Measurements from ENCODE around the gene TIMMDC1.

Gene TIMMDC1

GRCh38 chr3:119468041-119468440 lies 30.3 kb upstream of the TIMMDC1 start:
- DNase-seq (ENCODE audit: low read depth): peak; percentile 51
- TF ChIP-seq CTCF (IDR thresholded peaks at IDR 0.05; ENCODE audit: low read depth, low read length) (no peak), MYC (IDR thresholded peaks at IDR 0.05; ENCODE audit: low read depth, low read length) (no peak), MAX (IDR thresholded peaks at IDR 0.05; ENCODE audit: low read depth, low read length) (no peak), POLR2A (IDR thresholded peaks at IDR 0.05; ENCODE audit: extremely low read depth, insufficient read length) (no peak)
- peak overlapping the region; percentile 83 for H3K4me3 ChIP-seq (ENCODE audit: low read depth, low read length)

GRCh38 chr3:119469418-119470189 lies 28.7 kb upstream of the TIMMDC1 start:
- no peak for TF ChIP-seq MYC (IDR thresholded peaks at IDR 0.05; ENCODE audit: low read depth, low read length)
- no peak for TF ChIP-seq POLR2A (IDR thresholded peaks at IDR 0.05; ENCODE audit: extremely low read depth, insufficient read length)
- no peak for TF ChIP-seq CTCF (IDR thresholded peaks at IDR 0.05; ENCODE audit: low read depth, low read length)
- H3K4me3 ChIP-seq (ENCODE audit: low read depth, low read length): peak overlapping the region; percentile 83
- peak; percentile 14 for DNase-seq (ENCODE audit: low read depth)

- no peak for TF ChIP-seq MYC (IDR thresholded peaks at IDR 0.05; ENCODE audit: low read depth, low read length)
- no peak for TF ChIP-seq CTCF (IDR thresholded peaks at IDR 0.05; ENCODE audit: low read depth, low read length)
- TF ChIP-seq POLR2A (IDR thresholded peaks at IDR 0.05; ENCODE audit: extremely low read depth, insufficient read length): no peak
- H3K4me3 ChIP-seq (ENCODE audit: low read depth, low read length): peak overlapping the region; percentile 0
These were observed 27.5 kb upstream of the TIMMDC1 start for GRCh38 chr3:119470866-119471265.

GRCh38 chr3:119481079-119481478 lies 17.3 kb upstream of the TIMMDC1 start:
- DNase-seq (ENCODE audit: low read depth): no peak
- no peak overlapping the region for H3K4me3 ChIP-seq (ENCODE audit: low read depth, low read length)
- TF ChIP-seq MYC (IDR thresholded peaks at IDR 0.05; ENCODE audit: low read depth, low read length) (no peak), MAX (IDR thresholded peaks at IDR 0.05; ENCODE audit: low read depth, low read length) (no peak)

More at GRCh38 chr3:119470866-119471265, 27.5 kb upstream of the TIMMDC1 start:
- no peak for DNase-seq (ENCODE audit: low read depth)

- TF ChIP-seq MAX (IDR thresholded peaks at IDR 0.05; ENCODE audit: low read depth, low read length): no peak
- TF ChIP-seq MYC (IDR thresholded peaks at IDR 0.05; ENCODE audit: low read depth, low read length): no peak
- no peak for TF ChIP-seq CTCF (IDR thresholded peaks at IDR 0.05; ENCODE audit: low read depth, low read length)
- no peak for TF ChIP-seq POLR2A (IDR thresholded peaks at IDR 0.05; ENCODE audit: extremely low read depth, insufficient read length)
- H3K4me3 ChIP-seq (ENCODE audit: low read depth, low read length): no peak overlapping the region
- DNase-seq (ENCODE audit: low read depth): no peak
These were observed 15.2 kb upstream of the TIMMDC1 start for GRCh38 chr3:119483101-119483500.

GRCh38 chr3:119485563-119485962 lies 12.8 kb upstream of the TIMMDC1 start:
- no peak overlapping the region for H3K4me3 ChIP-seq (ENCODE audit: low read depth, low read length)
- no peak for TF ChIP-seq MAX (IDR thresholded peaks at IDR 0.05; ENCODE audit: low read depth, low read length)
- no peak for TF ChIP-seq POLR2A (IDR thresholded peaks at IDR 0.05; ENCODE audit: extremely low read depth, insufficient read length)
- no peak for TF ChIP-seq MYC (IDR thresholded peaks at IDR 0.05; ENCODE audit: low read depth, low read length)
- no peak for TF ChIP-seq CTCF (IDR thresholded peaks at IDR 0.05; ENCODE audit: low read depth, low read length)
- DNase-seq (ENCODE audit: low read depth): no peak

All from NB4 (cell line).